HG03280 (cell line): ENCODE measurements around the gene APH1B.
"Not testable (repeated sequence)": the region's sequence is repeated elsewhere in the genome, so short reads cannot be mapped to it uniquely, and the experiment has no call there.

ENCODE experiments used
- ATAC-seq: cut with Tn5 transposase; IDR thresholded peaks from one replicate; pipeline ENCODE4 v1.9.1; 2021; ENCODE audit warnings: mild to moderate bottlenecking, moderate library complexity; ENCODE audit not compliant: unreplicated experiment

The APH1B gene

GRCh38 chr15:63327648-63328421, 50.4 kb downstream of the APH1B start:
- no peak for ATAC-seq

DNA sequence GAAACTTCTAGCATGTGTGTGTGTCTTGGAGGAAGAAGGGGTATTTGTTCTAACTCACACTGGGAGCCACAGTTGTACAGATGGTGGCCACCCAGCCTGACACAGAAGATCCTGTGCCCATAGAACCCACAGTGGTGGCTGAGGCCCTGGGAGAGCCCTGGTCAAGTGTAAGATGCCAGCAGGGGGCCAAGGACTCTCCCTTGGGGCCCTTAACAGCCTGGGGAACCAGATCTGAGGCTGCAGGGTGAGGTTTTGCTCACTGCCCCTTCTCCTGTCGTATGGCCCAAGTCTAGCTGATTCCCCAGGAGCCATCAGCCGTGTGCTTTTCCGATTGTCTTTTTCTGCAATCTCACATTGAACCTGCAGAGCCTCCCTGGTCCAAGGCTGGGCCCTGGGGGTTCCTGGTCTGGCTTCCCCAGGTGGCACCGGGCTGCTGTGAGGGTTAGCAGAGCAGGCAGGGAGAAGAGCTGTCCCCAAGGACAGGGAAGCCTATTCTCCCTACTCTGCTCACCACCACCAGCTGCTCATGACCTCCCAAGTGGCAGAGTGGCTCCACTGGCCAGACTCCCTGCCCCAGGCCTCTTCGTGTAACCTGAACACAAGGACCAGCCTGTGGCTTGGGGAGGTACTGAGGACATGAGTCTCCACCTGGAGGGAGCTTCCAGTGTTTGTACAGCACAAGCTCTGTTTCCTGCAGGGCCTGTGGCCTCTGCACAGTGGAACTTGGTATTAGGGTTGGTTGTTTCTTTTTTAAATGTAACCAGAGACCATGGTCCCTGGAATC, 52.4 kb downstream of the APH1B start:
- ATAC-seq = no peak

- ATAC-seq = no peak
These were observed 53.5 kb downstream of the APH1B start for GRCh38 chr15:63330926-63331325.

- no peak for ATAC-seq
These were observed 54.1 kb downstream of the APH1B start for GRCh38 chr15:63331456-63331855.

DNA sequence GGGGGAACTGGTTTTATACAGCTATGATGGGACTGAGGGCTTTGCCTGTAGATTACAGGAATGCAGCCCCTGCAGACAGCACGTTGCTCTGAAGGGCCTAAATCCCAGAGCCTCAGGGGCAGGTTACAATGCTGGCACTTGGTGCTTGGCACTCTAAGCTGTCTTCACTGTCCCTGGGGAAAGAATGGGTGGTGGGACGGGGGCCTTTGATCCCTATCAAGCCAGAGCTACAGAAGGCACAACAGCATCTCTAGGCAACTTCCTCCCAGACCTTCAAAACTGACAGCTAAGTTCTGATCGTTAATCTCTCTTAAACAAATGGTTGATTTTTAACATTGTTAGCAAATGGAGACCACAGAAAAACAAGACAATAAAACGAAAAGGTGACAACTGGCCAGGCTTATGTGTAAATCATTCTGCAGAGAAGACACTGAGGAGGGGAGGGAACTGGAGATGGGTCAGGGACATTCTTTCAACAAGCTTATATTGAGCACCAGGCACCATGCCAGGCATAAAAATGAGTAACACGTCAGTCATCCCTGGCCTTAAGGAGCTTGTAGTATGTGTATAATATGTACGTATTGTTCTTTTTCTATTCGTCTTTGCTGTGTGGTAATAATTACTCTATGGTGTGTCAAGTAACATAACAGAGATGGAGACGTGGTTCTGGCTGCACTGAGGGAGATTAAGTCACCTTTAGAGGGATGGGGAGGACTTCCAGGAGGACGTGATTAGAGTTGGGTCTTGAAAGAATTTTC, 55.1 kb downstream of the APH1B start:
- ATAC-seq = no peak

- no peak for ATAC-seq
These were observed 57.4 kb downstream of the APH1B start for GRCh38 chr15:63334821-63335220.

GRCh38 chr15:63335543-63336240, 58.3 kb downstream of the APH1B start:
- ATAC-seq = no peak

- ATAC-seq = no peak
These were observed 59.6 kb downstream of the APH1B start for GRCh38 chr15:63337046-63337445.

GRCh38 chr15:63338170-63338569, 60.8 kb downstream of the APH1B start:
- ATAC-seq = no peak

DNA sequence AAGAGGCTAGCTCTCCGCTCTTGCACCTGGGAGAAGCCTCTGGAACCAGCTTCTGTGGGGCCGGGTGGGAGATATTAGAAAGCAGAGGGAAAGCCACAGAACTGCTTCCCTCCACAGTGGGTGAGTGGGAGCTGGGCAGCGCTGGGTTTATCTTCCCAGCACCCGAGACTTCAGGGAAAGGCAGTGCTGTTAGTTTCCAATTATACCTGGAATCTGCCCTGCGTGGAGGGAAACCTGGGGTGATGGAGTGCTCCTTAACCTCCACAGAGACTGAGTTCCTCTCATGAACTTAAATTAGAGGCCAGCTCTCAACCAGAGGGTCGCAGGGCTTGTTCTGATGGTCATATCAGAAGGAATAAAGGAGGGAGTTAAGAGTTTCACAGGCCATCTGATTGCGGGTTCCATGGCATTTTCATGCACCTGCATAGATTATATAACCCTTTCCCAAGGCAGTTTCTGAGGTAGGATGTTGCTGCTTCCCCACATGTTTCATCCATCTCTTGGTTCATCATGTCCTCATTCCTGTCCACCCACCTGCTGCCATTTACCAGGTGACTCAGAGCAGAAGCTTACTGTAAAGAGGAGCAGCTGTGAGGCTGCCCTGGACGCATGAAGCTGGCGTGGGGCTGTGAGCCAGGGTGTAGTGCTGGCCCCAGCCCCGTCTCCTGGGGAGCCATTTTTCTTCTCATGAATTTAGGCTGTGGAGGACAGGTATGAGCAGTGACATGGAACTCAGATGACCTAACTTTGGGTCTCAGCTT, 61.8 kb downstream of the APH1B start:
- ATAC-seq = no peak

- ATAC-seq = no peak
These were observed 62.4 kb downstream of the APH1B start for GRCh38 chr15:63339836-63340235.

DNA sequence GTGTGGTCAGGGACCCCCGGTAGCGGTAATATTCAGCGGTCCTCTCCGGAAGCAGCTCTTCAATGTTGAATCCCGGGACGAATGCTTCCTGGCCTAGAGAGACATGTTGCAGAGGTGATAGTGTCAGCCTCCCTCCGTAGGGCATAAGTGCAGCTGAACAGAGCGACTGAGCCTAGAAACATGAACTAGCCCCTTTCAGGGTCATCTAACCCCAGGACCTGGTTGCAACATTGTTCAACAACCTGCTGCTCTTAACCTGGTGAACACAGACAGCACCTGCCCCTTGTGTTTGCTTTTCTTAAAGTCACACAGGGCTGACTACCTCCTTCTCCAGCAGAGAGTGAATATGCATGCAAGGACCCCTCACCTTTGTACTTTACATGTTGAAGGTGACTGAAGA, 62.9 kb downstream of the APH1B start:
- no peak for ATAC-seq

DNA sequence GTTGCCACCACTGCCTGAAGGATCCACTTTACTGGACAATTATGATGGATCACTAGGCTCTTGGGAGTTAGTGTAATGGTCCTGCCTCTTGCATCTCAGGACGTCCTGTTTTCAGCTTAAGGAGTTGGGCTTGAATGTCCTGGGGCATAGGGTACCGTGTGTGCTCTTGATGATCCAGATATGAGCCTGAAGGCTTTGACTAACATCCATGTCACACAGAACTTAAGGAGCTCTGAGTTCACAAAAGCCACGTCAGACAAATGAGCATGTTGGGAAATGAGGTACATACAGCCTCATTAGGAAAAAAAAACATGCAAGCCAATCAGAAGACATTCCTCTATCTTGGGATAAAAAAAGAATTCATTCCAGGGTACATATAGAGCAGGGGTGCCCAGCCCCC, 63.5 kb downstream of the APH1B start:
- ATAC-seq = no peak

DNA sequence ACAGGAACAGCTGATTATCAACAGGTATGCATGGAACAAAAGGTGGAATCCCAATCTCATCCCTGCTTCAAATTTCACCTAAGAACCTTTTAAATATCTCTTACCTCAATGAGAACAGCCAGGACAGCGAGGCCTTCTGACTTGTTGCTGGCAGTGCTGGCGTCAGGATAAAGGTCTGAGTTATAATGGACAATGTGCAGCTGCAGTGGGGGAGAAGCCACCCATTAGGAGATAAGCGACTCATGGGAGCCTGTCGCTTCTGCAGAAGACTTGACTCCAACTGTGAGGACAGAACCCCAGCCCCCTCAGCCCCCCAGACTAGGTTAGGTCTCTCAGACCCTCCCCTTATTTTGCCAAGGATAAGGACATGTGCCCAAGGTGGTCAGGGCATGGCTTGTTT, 64.5 kb downstream of the APH1B start:
- no peak for ATAC-seq

DNA sequence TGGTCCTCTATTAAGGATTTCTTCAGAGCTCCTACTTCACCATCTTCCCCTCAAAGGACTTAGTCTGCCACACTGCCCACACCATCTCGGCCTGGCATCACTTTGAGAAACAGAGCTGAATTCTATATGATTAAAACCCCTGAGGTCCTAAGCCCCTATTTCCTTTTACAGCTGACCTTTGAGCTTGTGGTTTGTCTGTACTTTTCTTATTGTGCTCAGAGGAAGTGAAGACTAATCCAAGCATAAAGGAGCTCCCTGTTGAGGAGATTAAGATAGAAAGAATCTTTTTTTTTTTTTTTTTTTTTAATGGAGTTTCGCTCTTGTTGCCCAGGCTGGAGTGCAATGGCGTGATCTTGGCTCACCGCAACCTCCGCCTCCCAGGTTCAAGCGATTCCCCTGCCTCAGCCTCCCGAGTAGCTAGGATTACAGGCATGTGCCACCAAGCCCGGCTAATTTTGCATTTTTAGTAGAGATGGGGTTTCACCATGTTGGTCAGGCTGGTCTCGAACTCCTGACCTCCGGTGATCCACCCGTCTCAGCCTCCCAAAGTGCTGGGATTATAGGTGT, 65.7 kb downstream of the APH1B start:
- not testable (repeated sequence) for ATAC-seq

GRCh38 chr15:63344731-63345390, 67.5 kb downstream of the APH1B start:
- no peak for ATAC-seq

DNA sequence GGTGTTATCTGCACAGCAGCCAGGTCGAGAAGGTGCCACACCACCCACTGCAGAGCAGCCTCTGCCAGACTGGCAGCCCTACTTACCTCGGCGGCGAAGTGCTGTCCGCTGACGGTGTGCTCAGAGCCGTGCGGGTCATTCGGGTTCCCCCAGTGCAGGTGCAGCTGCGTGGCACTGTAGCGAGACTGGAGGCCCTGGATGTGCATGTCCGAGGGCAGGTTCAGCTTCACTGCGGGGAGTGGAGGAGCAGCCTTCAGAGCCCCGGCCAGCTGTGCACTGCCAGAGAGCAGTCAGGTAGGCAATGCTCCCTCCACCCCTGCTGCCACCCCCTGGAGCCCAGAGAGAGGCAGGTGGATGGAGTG, 68.0 kb downstream of the APH1B start:
- no peak for ATAC-seq

- ATAC-seq = no peak
These were observed 69.9 kb downstream of the APH1B start for GRCh38 chr15:63347074-63347857.

DNA sequence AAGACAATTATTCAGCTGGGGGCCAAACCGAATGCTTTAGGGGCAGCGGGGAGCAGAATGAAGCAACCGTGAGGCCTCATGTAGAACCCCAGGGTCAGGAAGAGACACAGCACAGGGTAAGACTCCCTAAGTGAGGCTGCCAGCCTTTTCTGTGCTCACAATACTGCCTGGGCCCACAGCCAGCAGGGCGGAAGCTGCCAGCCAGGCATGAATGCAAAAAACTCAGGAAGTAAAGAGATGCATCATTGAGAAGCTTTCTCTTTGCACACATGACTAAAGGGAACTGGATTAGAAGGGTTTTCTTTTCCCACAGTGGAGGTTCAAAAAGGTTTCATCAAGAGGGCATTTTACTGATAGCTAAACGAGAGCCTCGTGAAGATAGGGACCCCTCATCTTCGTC, 71.0 kb downstream of the APH1B start:
- ATAC-seq = no peak
